Activated CD8-positive, alpha-beta T cell treated with anti-CD3 and anti-CD28 coated beads for 36 hours (primary cell): Measurements from ENCODE around the gene GDAP2. TPM values are rescaled to one million over a fixed set of nuclear protein-coding genes. Genes with fewer than 3 reads are reported as not detected.
"Not testable (repeated sequence)": the region's sequence is repeated elsewhere in the genome, so short reads cannot be mapped to it uniquely, and the experiment has no call there.

ENCODE experiments used
- ATAC-seq: fragments of 200-7000 bp; cut with Tn5 transposase; one replicate; pipeline ENCODE4 v1.10.0; 2021; ENCODE audit warnings: mild to moderate bottlenecking, moderate library complexity
- CTCF ChIA-PET: fragments of 350-600 bp; sonication (Branson Sonifier 250); formaldehyde crosslinking; loops from one replicate; lab custom pipeline; 2021; ENCODE audit warnings: antibody characterized with exemption; lab: Charles Lee
- POLR2A ChIA-PET: fragments of 350-600 bp; sonication (Branson Sonifier 250); formaldehyde crosslinking; loops from one replicate; lab custom pipeline; 2021; ENCODE audit warnings: antibody characterized with exemption; lab: Charles Lee
- DNase-seq: peaks from one replicate; pipeline ENCODE4 v3.0.0-alpha.2; 2020
- H3K27ac Mint-ChIP-seq: one replicate; pipeline ENCODE4 v1.8.0; 2021; ENCODE audit warnings: mild to moderate bottlenecking, mixed read lengths
- H3K27me3 Mint-ChIP-seq: one replicate; pipeline ENCODE4 v1.8.0; 2021; ENCODE audit warnings: mixed read lengths
- H3K36me3 Mint-ChIP-seq: one replicate; pipeline ENCODE4 v1.8.0; 2021; ENCODE audit warnings: low read depth, mixed read lengths
- H3K4me1 Mint-ChIP-seq: one replicate; pipeline ENCODE4 v1.8.0; 2021; ENCODE audit warnings: low read depth, mixed read lengths
- H3K4me3 Mint-ChIP-seq: one replicate; pipeline ENCODE4 v1.8.0; 2021; ENCODE audit warnings: mild to moderate bottlenecking, moderate library complexity, mixed read lengths
- H3K9me3 Mint-ChIP-seq: one replicate; pipeline ENCODE4 v1.8.0; 2021; ENCODE audit warnings: mixed read lengths
- intact Hi-C: fragments of 100-400 bp; cut with micrococcal nuclease; formaldehyde crosslinking; loops from one replicate; pipeline ENCODE4 v1.10.0; 2022
- total RNA-seq, 2 experiments: library from RNA; stranded (reverse); gene quantifications; one replicate each; pipeline ENCODE4 v1.2.3, GENCODE V29; 2021
- TF ChIP-seq, protein P1 (sequence below): fragments of 200-600 bp; IDR thresholded peaks from one replicate; pipeline ENCODE4 v1.8.0; 2022; ENCODE audit warnings: antibody characterized with exemption, mild to moderate bottlenecking

Gene GDAP2
- total RNA-seq, 2 experiments from 2014 or later = 18.5 to 20.4 TPM

DNA sequence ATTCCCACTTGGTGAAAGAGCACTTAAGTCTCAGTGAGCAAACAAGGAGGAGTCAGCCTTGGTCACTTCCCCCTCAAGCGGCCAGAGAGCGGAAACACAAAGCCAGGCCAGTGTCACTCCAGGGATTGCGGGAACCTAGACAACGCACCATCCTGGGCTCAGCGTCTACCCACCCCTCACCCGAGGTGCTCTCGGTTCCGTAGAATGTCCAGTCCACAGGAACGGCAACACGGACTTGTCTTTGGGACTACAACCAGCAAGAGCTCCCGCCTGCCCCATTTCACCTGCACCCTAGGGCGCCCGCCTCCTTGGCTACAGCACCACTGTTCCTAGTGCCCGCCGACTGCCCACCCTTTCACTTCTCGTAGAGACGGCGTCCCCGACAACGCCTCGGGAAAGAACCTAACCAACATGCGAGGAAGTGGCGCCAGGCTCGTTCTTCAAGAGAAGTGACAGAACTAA is 509 bp downstream of the GDAP2 start:
- Mint-ChIP-seq H3K27me3 (no peaks in the 10 kb centered on the region), H3K27ac (peak overlapping the region; percentile 91), H3K4me3 (peak overlapping the region; percentile 99), H3K9me3 (no peaks in the 10 kb centered on the region), H3K4me1 (peaks cover 56% of the 10 kb centered on the region), H3K36me3 (peaks cover 38% of the 10 kb centered on the region)
- peak; percentile 52 for ATAC-seq
- CTCF ChIA-PET = interaction anchor here (1.1 to 2.4 kb wide), 4 partner anchors 11 to 171 kb away, joined by 3 to 17 read pairs (median 4); no protein-coding TSS in a partner anchor
- POLR2A ChIA-PET = interaction anchor here (0.8 to 2.0 kb wide), 4 partner anchors 32 to 1211 kb away, joined by 3 to 4 read pairs (median 4); partner anchors contain the start of gene WARS2
- intact Hi-C loops = no loop called here
- peak; percentile 73 for DNase-seq
- TF ChIP-seq, protein P1, sequence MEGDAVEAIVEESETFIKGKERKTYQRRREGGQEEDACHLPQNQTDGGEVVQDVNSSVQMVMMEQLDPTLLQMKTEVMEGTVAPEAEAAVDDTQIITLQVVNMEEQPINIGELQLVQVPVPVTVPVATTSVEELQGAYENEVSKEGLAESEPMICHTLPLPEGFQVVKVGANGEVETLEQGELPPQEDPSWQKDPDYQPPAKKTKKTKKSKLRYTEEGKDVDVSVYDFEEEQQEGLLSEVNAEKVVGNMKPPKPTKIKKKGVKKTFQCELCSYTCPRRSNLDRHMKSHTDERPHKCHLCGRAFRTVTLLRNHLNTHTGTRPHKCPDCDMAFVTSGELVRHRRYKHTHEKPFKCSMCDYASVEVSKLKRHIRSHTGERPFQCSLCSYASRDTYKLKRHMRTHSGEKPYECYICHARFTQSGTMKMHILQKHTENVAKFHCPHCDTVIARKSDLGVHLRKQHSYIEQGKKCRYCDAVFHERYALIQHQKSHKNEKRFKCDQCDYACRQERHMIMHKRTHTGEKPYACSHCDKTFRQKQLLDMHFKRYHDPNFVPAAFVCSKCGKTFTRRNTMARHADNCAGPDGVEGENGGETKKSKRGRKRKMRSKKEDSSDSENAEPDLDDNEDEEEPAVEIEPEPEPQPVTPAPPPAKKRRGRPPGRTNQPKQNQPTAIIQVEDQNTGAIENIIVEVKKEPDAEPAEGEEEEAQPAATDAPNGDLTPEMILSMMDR = no peak

DNA sequence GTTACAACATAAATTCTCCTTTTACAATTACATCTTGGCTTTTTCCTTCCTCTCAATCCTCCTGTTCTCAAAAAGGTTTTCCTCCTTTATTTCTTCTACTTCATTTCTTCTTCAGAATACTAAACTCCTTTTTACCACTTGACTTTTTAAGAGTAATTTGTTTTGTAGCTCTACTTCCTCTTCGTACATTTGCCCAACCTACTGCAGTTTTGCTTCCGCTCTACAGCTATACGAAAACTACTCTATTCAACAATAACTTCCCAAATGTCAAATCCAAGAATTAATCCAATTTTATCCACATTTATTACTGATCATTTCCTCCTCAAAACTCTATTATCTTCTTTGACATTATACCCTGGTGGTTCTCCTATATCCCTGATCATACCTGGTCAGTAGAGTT is 3.4 kb downstream of the GDAP2 start:
- Mint-ChIP-seq H3K27ac (no peak overlapping the region), H3K4me3 (no peak overlapping the region), H3K36me3 (peaks cover 18% of the 10 kb centered on the region), H3K4me1 (peaks cover 31% of the 10 kb centered on the region), H3K9me3 (no peaks in the 10 kb centered on the region), H3K27me3 (no peaks in the 10 kb centered on the region)
- DNase-seq = no peak
- ChIA-PET POLR2A (no interaction called here), CTCF (interaction anchor here (1.0 to 1.7 kb wide), 2 partner anchors 8 to 172 kb away, joined by 3 to 6 read pairs; no protein-coding TSS in a partner anchor)
- ATAC-seq = no peak
- TF ChIP-seq, protein P1 = no peak
- intact Hi-C loops = no loop called here

DNA sequence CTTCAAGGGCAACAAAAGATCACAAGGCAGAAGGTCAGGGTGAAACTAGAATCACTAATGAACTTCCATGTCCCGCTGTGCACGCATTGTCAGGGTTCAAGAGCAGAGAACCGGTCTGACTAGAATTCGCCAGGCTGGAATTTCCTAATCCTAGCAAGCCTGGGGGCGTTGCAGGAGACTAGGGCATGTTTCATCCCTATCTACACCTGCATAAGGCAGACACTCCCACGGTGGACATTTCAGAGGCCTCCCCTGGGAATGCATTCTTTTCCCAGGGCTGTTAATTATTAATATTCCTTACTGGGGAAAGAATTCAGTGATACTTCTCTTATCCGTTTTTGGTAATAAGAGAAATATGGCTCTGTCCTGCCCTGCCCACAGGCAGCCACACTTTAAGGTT is 6.7 kb downstream of the GDAP2 start:
- H3K4me1 Mint-ChIP-seq = peaks cover 12% of the 10 kb centered on the region
- ATAC-seq, H3K27me3 Mint-ChIP-seq, POLR2A ChIA-PET, H3K4me3 Mint-ChIP-seq, intact Hi-C loops, DNase-seq, H3K9me3 Mint-ChIP-seq, H3K27ac Mint-ChIP-seq: not testable (repeated sequence)
- H3K36me3 Mint-ChIP-seq = peaks cover 17% of the 10 kb centered on the region
- CTCF ChIA-PET = interaction anchor here (1.3 kb wide), 1 partner anchor 24 kb away, joined by 3 read pairs; no protein-coding TSS in a partner anchor

DNA sequence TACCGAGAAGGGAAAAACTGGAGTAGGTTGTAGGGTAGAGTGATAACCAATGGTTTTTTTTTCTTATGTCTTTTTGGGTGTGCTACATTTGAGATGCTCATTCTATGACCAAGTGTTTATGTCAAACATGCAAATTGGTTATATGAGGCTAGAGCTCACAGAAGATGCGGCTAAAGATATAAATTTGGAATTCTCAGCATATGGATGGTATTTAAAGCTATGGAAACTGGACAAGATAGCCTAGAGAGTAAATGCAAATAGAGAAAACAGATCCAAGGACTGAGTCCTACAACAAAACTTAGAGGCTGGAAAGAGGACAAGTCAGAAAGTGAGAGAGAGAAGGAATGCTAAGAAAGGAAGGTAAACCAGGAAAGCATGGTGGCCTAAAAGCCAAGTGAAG is 7.4 kb downstream of the GDAP2 start:
- Mint-ChIP-seq H3K9me3 (no peaks in the 10 kb centered on the region), H3K4me3 (no peak overlapping the region), H3K27me3 (no peaks in the 10 kb centered on the region), H3K36me3 (peaks cover 23% of the 10 kb centered on the region), H3K4me1 (peaks cover 8% of the 10 kb centered on the region), H3K27ac (no peak overlapping the region)
- DNase-seq (no peak), ATAC-seq (no peak)
- intact Hi-C loops = no loop called here
- ChIA-PET CTCF (interaction anchor here (1.3 kb wide), 1 partner anchor 23 kb away, joined by 3 read pairs; no protein-coding TSS in a partner anchor), POLR2A (no interaction called here)
- TF ChIP-seq, protein P1 = no peak

DNA sequence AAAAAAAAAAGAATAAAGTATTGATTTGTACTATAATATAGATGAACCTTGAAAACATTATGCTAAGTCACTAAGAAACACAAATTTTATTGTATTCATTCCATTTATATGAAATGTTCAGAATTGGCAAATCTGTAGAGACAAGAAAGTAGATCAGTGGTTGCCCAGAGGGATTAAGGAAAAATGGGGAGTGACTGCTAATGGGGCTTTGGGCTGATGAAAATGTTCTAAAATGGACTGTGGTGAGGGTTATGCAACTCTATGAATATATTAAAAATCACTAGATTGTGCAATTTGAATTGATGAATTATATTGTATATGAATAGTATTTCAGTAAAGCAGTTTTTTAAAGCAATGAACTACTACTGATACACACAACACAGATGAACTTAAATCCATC is 10.0 kb downstream of the GDAP2 start:
- CTCF ChIA-PET = no interaction called here
- H3K27me3 Mint-ChIP-seq = no peaks in the 10 kb centered on the region
- intact Hi-C loops = no loop called here
- H3K4me3 Mint-ChIP-seq = no peak overlapping the region
- H3K27ac Mint-ChIP-seq = no peak overlapping the region
- DNase-seq = no peak
- TF ChIP-seq, protein P1 = no peak
- no peaks in the 10 kb centered on the region for H3K9me3 Mint-ChIP-seq
- H3K36me3 Mint-ChIP-seq = peaks cover 42% of the 10 kb centered on the region
- H3K4me1 Mint-ChIP-seq = no peaks in the 10 kb centered on the region
- ATAC-seq = no peak
- POLR2A ChIA-PET = no interaction called here
